ENCODE results near the gene GAREM1. TPM values are rescaled to one million over a fixed set of nuclear protein-coding genes. Genes with fewer than 3 reads are reported as not detected.

The GAREM1 gene
- total and polyA plus RNA-seq, 7 experiments from 2014 or later, result 0.06 to 1.0 (median 0.43) TPM; not detected in 2

GRCh38 chr18:32473325-32473724 is 2.6 kb upstream of the GAREM1 start:
- Mint-ChIP-seq H3K36me3 (no peaks in the 10 kb centered on the region), H3K4me1 (peaks cover 12 to 29% (median 25%) of the 10 kb centered on the region in 7 donors), H3K27ac (no peak overlapping the region), H3K27me3 (peaks cover 11 to 71% (median 14%) of the 10 kb centered on the region in 5 donors), H3K9me3 (no peaks in the 10 kb centered on the region), H3K4me3 (no peak overlapping the region)
- CTCF ChIA-PET, result no interaction called here
- H3K27me3 ChIP-seq (ENCODE audit: control insufficient read depth in 2 of 2, insufficient read depth in 2 of 2, low read length in 2 of 2), result peaks cover 0 to 4% of the 10 kb centered on the region in 2 donors
- no peaks in the 10 kb centered on the region for H3K36me3 ChIP-seq (ENCODE audit: control insufficient read depth in 2 of 3, insufficient read depth in 3 of 3, low read length in 3 of 3)
- POLR2A ChIA-PET, result no interaction called here
- no peaks in the 10 kb centered on the region for H3K9me3 ChIP-seq (ENCODE audit: control insufficient read depth in 2 of 3, low read length in 3 of 3)
- DNase-seq (no peak), ATAC-seq (no peak)
- intact Hi-C loops (cut with micrococcal nuclease), result loop anchor here in 1 of 2 donors (5.0 to 10.0 kb wide), 2 partner anchors 79 to 199 kb away; no protein-coding TSS in a partner anchor
- peaks cover 9 to 10% of the 10 kb centered on the region in 2 donors for H3K4me1 ChIP-seq (ENCODE audit: control insufficient read depth in 2 of 2, insufficient read depth in 2 of 2, low read length in 2 of 2)
- H3K27ac ChIP-seq (ENCODE audit: low read depth, low read length), result no peak overlapping the region
- H3K4me3 ChIP-seq (ENCODE audit: low read length), result no peak overlapping the region

- peaks cover 9 to 14% of the 10 kb centered on the region in 2 donors for H3K4me1 ChIP-seq (ENCODE audit: control insufficient read depth in 2 of 2, insufficient read depth in 2 of 2, low read length in 2 of 2)
- POLR2A ChIA-PET, result no interaction called here
- no peak for DNase-seq
- no peak overlapping the region for H3K27ac ChIP-seq (ENCODE audit: low read depth, low read length)
- H3K36me3 ChIP-seq (ENCODE audit: control insufficient read depth in 2 of 3, insufficient read depth in 3 of 3, low read length in 3 of 3), result no peaks in the 10 kb centered on the region
- peaks cover 0 to 4% of the 10 kb centered on the region in 2 donors for H3K27me3 ChIP-seq (ENCODE audit: control insufficient read depth in 2 of 2, insufficient read depth in 2 of 2, low read length in 2 of 2)
- Mint-ChIP-seq H3K4me3 (no peak overlapping the region), H3K36me3 (no peaks in the 10 kb centered on the region), H3K27ac (no peak overlapping the region), H3K4me1 (peaks cover 12 to 33% (median 25%) of the 10 kb centered on the region in 7 donors), H3K9me3 (no peaks in the 10 kb centered on the region), H3K27me3 (peaks cover 16 to 76% (median 19%) of the 10 kb centered on the region in 5 donors)
- intact Hi-C loops (cut with micrococcal nuclease), result loop anchor here in 1 of 2 donors (5.0 to 10.0 kb wide), 2 partner anchors 79 to 198 kb away; no protein-coding TSS in a partner anchor
- no peaks in the 10 kb centered on the region for H3K9me3 ChIP-seq (ENCODE audit: control insufficient read depth in 2 of 3, low read length in 3 of 3)
- CTCF ChIA-PET, result interaction anchor here (0.7 to 0.8 kb wide), 2 partner anchors 44 to 201 kb away, joined by 3 read pairs; no protein-coding TSS in a partner anchor
- no peak overlapping the region for H3K4me3 ChIP-seq (ENCODE audit: low read length)
- ATAC-seq, result no peak
Observed at GRCh38 chr18:32472841-32473240, 2.2 kb upstream of the GAREM1 start.

GRCh38 chr18:32470460-32470713 is 295 bp downstream of the GAREM1 start:
- POLR2A ChIA-PET, result interaction anchor here (1.0 to 1.5 kb wide), 2 partner anchors 451 to 528 kb away, joined by 3 to 5 read pairs; partner anchors contain the start of gene TRAPPC8
- DNase-seq (no peak), ATAC-seq (no peak)
- Mint-ChIP-seq H3K9me3 (peaks cover 0 to 4% (median 0%) of the 10 kb centered on the region in 11 donors), H3K36me3 (no peaks in the 10 kb centered on the region), H3K4me3 (peak overlapping the region in 5 of 10 donors; percentile 79 to 91 (median 89)), H3K27me3 (peaks cover 31 to 79% (median 37%) of the 10 kb centered on the region in 5 donors), H3K4me1 (peaks cover 12 to 33% (median 26%) of the 10 kb centered on the region in 7 donors), H3K27ac (peak overlapping the region in 1 of 9 donors; percentile 75)
- Histone ChIP-seq H3K36me3 (ENCODE audit: control insufficient read depth in 2 of 3, insufficient read depth in 3 of 3, low read length in 3 of 3) (no peaks in the 10 kb centered on the region), H3K27me3 (ENCODE audit: control insufficient read depth in 2 of 2, insufficient read depth in 2 of 2, low read length in 2 of 2) (peaks cover 4 to 5% of the 10 kb centered on the region in 2 donors), H3K27ac (ENCODE audit: low read depth, low read length) (no peak overlapping the region), H3K4me1 (ENCODE audit: control insufficient read depth in 2 of 2, insufficient read depth in 2 of 2, low read length in 2 of 2) (peaks cover 9 to 14% of the 10 kb centered on the region in 2 donors), H3K4me3 (ENCODE audit: low read length) (no peak overlapping the region), H3K9me3 (ENCODE audit: control insufficient read depth in 2 of 3, low read length in 3 of 3) (no peaks in the 10 kb centered on the region)
- intact Hi-C loops (cut with micrococcal nuclease), result loop anchor here (1.0 to 10.0 kb wide), 9 partner anchors 61 to 528 kb away; partner anchors contain the start of genes TRAPPC8 (in 2 of the 2) and RNF125 (in 1 of the 2)
- CTCF ChIA-PET, result interaction anchor here (0.7 to 2.3 kb wide), 5 partner anchors 76 to 312 kb away, joined by 3 to 14 read pairs (median 5); no protein-coding TSS in a partner anchor

- peaks cover 12 to 33% (median 26%) of the 10 kb centered on the region in 7 donors for H3K4me1 Mint-ChIP-seq
- DNase-seq (peak in 6 of 9 donors; percentile 2 to 26 (median 6)), ATAC-seq (no peak)
- intact Hi-C loops (cut with micrococcal nuclease), result loop anchor here (1.0 to 10.0 kb wide), 10 partner anchors 61 to 527 kb away; partner anchors contain the start of genes TRAPPC8 (in 2 of the 2) and RNF125 (in 1 of the 2)
- H3K36me3 ChIP-seq (ENCODE audit: control insufficient read depth in 2 of 3, insufficient read depth in 3 of 3, low read length in 3 of 3), result no peaks in the 10 kb centered on the region
- no peaks in the 10 kb centered on the region for H3K9me3 ChIP-seq (ENCODE audit: control insufficient read depth in 2 of 3, low read length in 3 of 3)
- H3K27me3 ChIP-seq (ENCODE audit: control insufficient read depth in 2 of 2, insufficient read depth in 2 of 2, low read length in 2 of 2), result peaks cover 4 to 5% of the 10 kb centered on the region in 2 donors
- peak overlapping the region; percentile 15 for H3K4me3 ChIP-seq (ENCODE audit: low read length)
- H3K4me1 ChIP-seq (ENCODE audit: control insufficient read depth in 2 of 2, insufficient read depth in 2 of 2, low read length in 2 of 2), result peaks cover 9 to 14% of the 10 kb centered on the region in 2 donors
- peaks cover 0 to 4% (median 0%) of the 10 kb centered on the region in 11 donors for H3K9me3 Mint-ChIP-seq
- no peaks in the 10 kb centered on the region for H3K36me3 Mint-ChIP-seq
- H3K27ac Mint-ChIP-seq, result peak overlapping the region in 5 of 9 donors; percentile 5 to 63 (median 54)
- peak overlapping the region; percentile 74 to 90 (median 86) for H3K4me3 Mint-ChIP-seq
- no peak overlapping the region for H3K27ac ChIP-seq (ENCODE audit: low read depth, low read length)
- ChIA-PET CTCF (interaction anchor here (0.6 to 2.3 kb wide), 4 partner anchors 76 to 312 kb away, joined by 3 to 14 read pairs (median 4); no protein-coding TSS in a partner anchor), POLR2A (interaction anchor here (1.5 kb wide), 1 partner anchor 527 kb away, joined by 5 read pairs; the partner anchor contains the start of gene TRAPPC8)
- peaks cover 33 to 80% (median 43%) of the 10 kb centered on the region in 5 donors for H3K27me3 Mint-ChIP-seq
Observed at GRCh38 chr18:32469691-32470459, 807 bp downstream of the GAREM1 start.

- peak in 4 of 9 donors; percentile 3 to 13 (median 8) for DNase-seq
- H3K36me3 ChIP-seq (ENCODE audit: control insufficient read depth in 2 of 3, insufficient read depth in 3 of 3, low read length in 3 of 3), result no peaks in the 10 kb centered on the region
- peaks cover 4 to 5% of the 10 kb centered on the region in 2 donors for H3K27me3 ChIP-seq (ENCODE audit: control insufficient read depth in 2 of 2, insufficient read depth in 2 of 2, low read length in 2 of 2)
- H3K9me3 ChIP-seq (ENCODE audit: control insufficient read depth in 2 of 3, low read length in 3 of 3), result no peaks in the 10 kb centered on the region
- peak overlapping the region; percentile 15 for H3K4me3 ChIP-seq (ENCODE audit: low read length)
- CTCF ChIA-PET, result interaction anchor here (0.6 kb wide), 1 partner anchor 312 kb away, joined by 3 read pairs; no protein-coding TSS in a partner anchor
- POLR2A ChIA-PET, result no interaction called here
- Mint-ChIP-seq H3K27ac (peak overlapping the region in 2 of 9 donors; percentile 46 to 63), H3K9me3 (peaks cover 0 to 5% (median 0%) of the 10 kb centered on the region in 11 donors), H3K27me3 (peaks cover 39 to 79% (median 49%) of the 10 kb centered on the region in 5 donors), H3K4me3 (peak overlapping the region in 9 of 10 donors; percentile 74 to 90 (median 89)), H3K36me3 (peaks cover 0 to 5% (median 0%) of the 10 kb centered on the region in 5 donors), H3K4me1 (peaks cover 12 to 33% (median 26%) of the 10 kb centered on the region in 7 donors)
- intact Hi-C loops (cut with micrococcal nuclease), result loop anchor here in 1 of 2 donors (5.0 kb wide), 1 partner anchor 312 kb away; no protein-coding TSS in a partner anchor
- no peak overlapping the region for H3K27ac ChIP-seq (ENCODE audit: low read depth, low read length)
- H3K4me1 ChIP-seq (ENCODE audit: control insufficient read depth in 2 of 2, insufficient read depth in 2 of 2, low read length in 2 of 2), result peaks cover 9 to 14% of the 10 kb centered on the region in 2 donors
- no peak for ATAC-seq
Observed at GRCh38 chr18:32469190-32469651, 1.5 kb downstream of the GAREM1 start.

GRCh38 chr18:32468147-32468845 is 2.4 kb downstream of the GAREM1 start:
- POLR2A ChIA-PET, result no interaction called here
- Mint-ChIP-seq H3K9me3 (peaks cover 0 to 5% (median 0%) of the 10 kb centered on the region in 11 donors), H3K4me1 (peaks cover 12 to 33% (median 26%) of the 10 kb centered on the region in 7 donors), H3K4me3 (peak overlapping the region in 5 of 10 donors; percentile 11 to 90 (median 51)), H3K27ac (no peak overlapping the region), H3K36me3 (peaks cover 0 to 5% (median 0%) of the 10 kb centered on the region in 5 donors), H3K27me3 (peaks cover 43 to 71% (median 50%) of the 10 kb centered on the region in 5 donors)
- no peak overlapping the region for H3K27ac ChIP-seq (ENCODE audit: low read depth, low read length)
- DNase-seq (no peak), ATAC-seq (no peak)
- CTCF ChIA-PET, result no interaction called here
- H3K27me3 ChIP-seq (ENCODE audit: control insufficient read depth in 2 of 2, insufficient read depth in 2 of 2, low read length in 2 of 2), result peaks cover 4 to 5% of the 10 kb centered on the region in 2 donors
- no peaks in the 10 kb centered on the region for H3K9me3 ChIP-seq (ENCODE audit: control insufficient read depth in 2 of 3, low read length in 3 of 3)
- intact Hi-C loops (cut with micrococcal nuclease), result loop anchor here in 1 of 2 donors (5.0 kb wide), 1 partner anchor 311 kb away; no protein-coding TSS in a partner anchor
- H3K4me1 ChIP-seq (ENCODE audit: control insufficient read depth in 2 of 2, insufficient read depth in 2 of 2, low read length in 2 of 2), result peaks cover 9 to 14% of the 10 kb centered on the region in 2 donors
- H3K36me3 ChIP-seq (ENCODE audit: control insufficient read depth in 2 of 3, insufficient read depth in 3 of 3, low read length in 3 of 3), result no peaks in the 10 kb centered on the region
- H3K4me3 ChIP-seq (ENCODE audit: low read length), result no peak overlapping the region
